LoVo (cell line): ENCODE data around the gene NTRK1.

Experiments
- DNase-seq: peaks from one replicate; pipeline ENCODE4 v3.0.0-alpha.2; 2016; ENCODE audit warnings: low spot score

Gene NTRK1

GRCh38 chr1:156857532-156857931, 3.1 kb upstream of the NTRK1 start:
- no peak for DNase-seq

- DNase-seq: no peak
Measured at GRCh38 chr1:156858555-156858956, 2.1 kb upstream of the NTRK1 start.

- no peak for DNase-seq
Measured at GRCh38 chr1:156858959-156859522, 1.6 kb upstream of the NTRK1 start, which contains the start of gene INSRR. Gene INSRR, minus strand, starts transcription at chr1:156859117. Its CDS starts 496 bp downstream, at chr1:156858621.

GRCh38 chr1:156859523-156860112, 1.0 kb upstream of the NTRK1 start:
- DNase-seq: no peak

GRCh38 chr1:156860113-156860627, 495 bp upstream of the NTRK1 start:
- peak; percentile 17 for DNase-seq

- no peak for DNase-seq
Measured at GRCh38 chr1:156862584-156862983, 1.9 kb downstream of the NTRK1 start.

GRCh38 chr1:156862997-156863599, 2.4 kb downstream of the NTRK1 start:
- no peak for DNase-seq

- DNase-seq: no peak
Measured at GRCh38 chr1:156863631-156864030, 3.0 kb downstream of the NTRK1 start.

GRCh38 chr1:156864796-156865195, 4.1 kb downstream of the NTRK1 start:
- DNase-seq: no peak

- DNase-seq: no peak
Measured at GRCh38 chr1:156865258-156865657, 4.6 kb downstream of the NTRK1 start.

- no peak for DNase-seq
Measured at GRCh38 chr1:156865865-156866248, 5.2 kb downstream of the NTRK1 start.

- no peak for DNase-seq
Measured at GRCh38 chr1:156866249-156866909, 5.7 kb downstream of the NTRK1 start.

GRCh38 chr1:156868341-156868740, 7.7 kb downstream of the NTRK1 start:
- no peak for DNase-seq

- no peak for DNase-seq
Measured at GRCh38 chr1:156869455-156869854, 8.8 kb downstream of the NTRK1 start.

GRCh38 chr1:156873659-156874058, 13.0 kb downstream of the NTRK1 start:
- no peak for DNase-seq

GRCh38 chr1:156874142-156874541, 13.5 kb downstream of the NTRK1 start:
- no peak for DNase-seq

GRCh38 chr1:156874572-156875340, 14.1 kb downstream of the NTRK1 start:
- DNase-seq: no peak

- DNase-seq: no peak
Measured at GRCh38 chr1:156875341-156875615, 14.6 kb downstream of the NTRK1 start.

GRCh38 chr1:156876281-156876680, 15.6 kb downstream of the NTRK1 start:
- DNase-seq: no peak

- no peak for DNase-seq
Measured at GRCh38 chr1:156877433-156878170, 16.9 kb downstream of the NTRK1 start.

- no peak for DNase-seq
Measured at GRCh38 chr1:156879876-156880275, 19.2 kb downstream of the NTRK1 start.

GRCh38 chr1:156880473-156880872, 19.8 kb downstream of the NTRK1 start:
- no peak for DNase-seq
